CD4-positive, alpha-beta T cell treated with Interferon alpha-2 for 1 hour (primary cell): Measurements from ENCODE around the gene IFT27.

Source experiments
- DNase-seq, 2 donors: peaks; one replicate each; pipeline ENCODE4 v3.0.0-alpha.2; 2020 to 2022

IFT27 gene

DNA sequence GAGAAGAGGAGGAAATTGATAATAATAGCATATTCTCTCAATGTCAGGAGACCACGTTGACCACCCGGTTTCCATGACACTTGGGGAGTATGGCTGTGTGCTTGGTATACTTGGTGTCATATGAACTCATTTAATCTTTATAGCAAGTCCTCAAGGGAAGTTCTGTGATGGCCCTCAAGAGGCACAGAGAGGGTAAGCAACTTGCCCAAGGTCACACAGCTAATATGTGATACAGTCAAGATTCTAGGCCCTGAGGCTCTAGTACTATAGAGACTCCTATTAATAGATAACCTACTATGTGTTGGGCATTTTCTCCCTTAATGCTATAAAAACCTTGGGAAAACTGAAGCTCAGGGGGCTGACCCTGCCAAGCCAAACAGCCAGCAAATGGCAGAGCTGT is 61.8 kb downstream of the IFT27 start:
- DNase-seq: no peak

- no peak for DNase-seq
These were observed 62.5 kb downstream of the IFT27 start for GRCh38 chr22:36713436-36713835.
